ENCODE results near the gene LIPI.

LIPI gene

GRCh38 chr21:14120091-14120734 lies 90.5 kb downstream of the LIPI start:
- Histone ChIP-seq H3K36me3 (ENCODE audit: insufficient read depth, low read length) (peaks cover 12% of the 10 kb centered on the region; the same call in 1 of the 2 replicates), H3K27me3 (ENCODE audit: insufficient read depth, low read length, poor library complexity) (no peaks in the 10 kb centered on the region), H3K4me2 (ENCODE audit: insufficient read depth, low read length) (no peak overlapping the region), H3K4me3 (ENCODE audit: low read depth in 1 of 2, low read length in 2 of 2) (no peak overlapping the region), H4K20me1 (ENCODE audit: insufficient read depth, low read length) (no peaks in the 10 kb centered on the region), H3K4me1 (ENCODE audit: insufficient read depth, low read length) (no peaks in the 10 kb centered on the region), H3K9ac (ENCODE audit: low read depth, low read length) (no peak overlapping the region), H3K79me2 (ENCODE audit: insufficient read depth, low read length) (no peaks in the 10 kb centered on the region), H3K27ac (ENCODE audit: low read length) (no peak overlapping the region), H3K9me3 (ENCODE audit: insufficient read depth, low read length, severe bottlenecking) (no peaks in the 10 kb centered on the region), H2AFZ (ENCODE audit: low read depth, low read length) (no peak overlapping the region)
- ATAC-seq (ENCODE audit: insufficient read depth, low read depth), result peak; percentile 70
- no peak for DNase-seq
- TF ChIP-seq EZH2 (IDR thresholded peaks at IDR 0.05; ENCODE audit: borderline replicate concordance, low read depth, low read length, severe bottlenecking) (no peak), CTCF (IDR thresholded peaks at IDR 0.05; ENCODE audit: borderline replicate concordance, extremely low read depth, low read length, poor library complexity, severe bottlenecking) (peak; percentile 36)

GRCh38 chr21:14119038-14119437 lies 91.7 kb downstream of the LIPI start:
- H2AFZ ChIP-seq (ENCODE audit: low read depth, low read length), result no peak overlapping the region
- no peak overlapping the region for H3K4me3 ChIP-seq (ENCODE audit: low read depth in 1 of 2, low read length in 2 of 2)
- H3K36me3 ChIP-seq (ENCODE audit: insufficient read depth, low read length), result peaks cover 12% of the 10 kb centered on the region; the same call in 1 of the 2 replicates
- H3K9me3 ChIP-seq (ENCODE audit: insufficient read depth, low read length, severe bottlenecking), result no peaks in the 10 kb centered on the region
- no peaks in the 10 kb centered on the region for H3K27me3 ChIP-seq (ENCODE audit: insufficient read depth, low read length, poor library complexity)
- H3K27ac ChIP-seq (ENCODE audit: low read length), result no peak overlapping the region
- H3K4me2 ChIP-seq (ENCODE audit: insufficient read depth, low read length), result no peak overlapping the region
- no peak for TF ChIP-seq EZH2 (IDR thresholded peaks at IDR 0.05; ENCODE audit: borderline replicate concordance, low read depth, low read length, severe bottlenecking)
- TF ChIP-seq CTCF (IDR thresholded peaks at IDR 0.05; ENCODE audit: borderline replicate concordance, extremely low read depth, low read length, poor library complexity, severe bottlenecking), result no peak
- no peaks in the 10 kb centered on the region for H4K20me1 ChIP-seq (ENCODE audit: insufficient read depth, low read length)
- no peaks in the 10 kb centered on the region for H3K79me2 ChIP-seq (ENCODE audit: insufficient read depth, low read length)
- no peak for DNase-seq
- ATAC-seq (ENCODE audit: insufficient read depth, low read depth), result no peak
- H3K9ac ChIP-seq (ENCODE audit: low read depth, low read length), result no peak overlapping the region
- no peaks in the 10 kb centered on the region for H3K4me1 ChIP-seq (ENCODE audit: insufficient read depth, low read length)

- DNase-seq, result no peak
- Histone ChIP-seq H2AFZ (ENCODE audit: low read depth, low read length) (no peak overlapping the region), H3K4me1 (ENCODE audit: insufficient read depth, low read length) (no peaks in the 10 kb centered on the region)
Observed at GRCh38 chr21:14116080-14116481, 94.7 kb downstream of the LIPI start.

More at GRCh38 chr21:14116080-14116481, 94.7 kb downstream of the LIPI start:
- Histone ChIP-seq H3K79me2 (ENCODE audit: insufficient read depth, low read length) (no peaks in the 10 kb centered on the region), H3K36me3 (ENCODE audit: insufficient read depth, low read length) (peaks cover 19% of the 10 kb centered on the region; the same call in 1 of the 2 replicates), H3K4me3 (ENCODE audit: low read depth in 1 of 2, low read length in 2 of 2) (no peak overlapping the region), H4K20me1 (ENCODE audit: insufficient read depth, low read length) (no peaks in the 10 kb centered on the region), H3K27me3 (ENCODE audit: insufficient read depth, low read length, poor library complexity) (no peaks in the 10 kb centered on the region), H3K9me3 (ENCODE audit: insufficient read depth, low read length, severe bottlenecking) (no peaks in the 10 kb centered on the region), H3K4me2 (ENCODE audit: insufficient read depth, low read length) (no peak overlapping the region), H3K27ac (ENCODE audit: low read length) (no peak overlapping the region), H3K9ac (ENCODE audit: low read depth, low read length) (no peak overlapping the region)
- TF ChIP-seq EZH2 (IDR thresholded peaks at IDR 0.05; ENCODE audit: borderline replicate concordance, low read depth, low read length, severe bottlenecking) (no peak), CTCF (IDR thresholded peaks at IDR 0.05; ENCODE audit: borderline replicate concordance, extremely low read depth, low read length, poor library complexity, severe bottlenecking) (no peak)
- no peak for ATAC-seq (ENCODE audit: insufficient read depth, low read depth)

Data from DND-41 (cell line).